ENCODE data around the gene CNGA1.

CNGA1 gene

GRCh38 chr4:48016141-48017107, at the start of gene CNGA1, which contains the start of gene NIPAL1:
Gene CNGA1 (minus strand): TSS chr4:48016681. CDS start chr4:47952689, 63,992 bp downstream.
Gene NIPAL1 (plus strand): TSS chr4:48016772. CDS start chr4:48016840, 68 bp downstream.
- no peak for DNase-seq

DNA sequence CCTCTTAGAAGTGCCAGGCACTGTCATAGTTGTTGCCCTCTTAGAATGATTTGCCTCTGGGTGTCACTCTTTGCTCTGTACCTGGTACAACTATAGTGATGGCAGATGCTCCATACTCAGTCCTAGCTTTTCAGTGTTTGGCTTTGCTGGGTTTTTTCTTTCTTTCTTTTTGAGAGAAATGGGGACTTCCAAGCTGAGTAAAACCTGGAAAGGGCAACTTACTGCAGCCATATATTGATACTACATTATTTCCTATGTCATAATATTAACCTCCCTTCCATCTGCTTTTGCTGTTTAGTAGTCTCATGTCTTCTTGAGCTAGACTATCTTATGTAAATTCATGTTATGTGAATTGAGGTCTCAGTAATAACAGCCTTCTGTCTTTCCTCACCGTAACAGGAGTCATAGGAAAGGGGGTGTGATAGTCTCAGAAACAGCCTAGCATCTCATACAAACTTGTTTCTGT, 49.1 kb upstream of the CNGA1 start:
- no peak for DNase-seq

- no peak for DNase-seq
These were observed 47.9 kb upstream of the CNGA1 start for GRCh38 chr4:48064349-48064748.

- no peak for DNase-seq
These were observed 42.4 kb upstream of the CNGA1 start for GRCh38 chr4:48058617-48059530.

DNA sequence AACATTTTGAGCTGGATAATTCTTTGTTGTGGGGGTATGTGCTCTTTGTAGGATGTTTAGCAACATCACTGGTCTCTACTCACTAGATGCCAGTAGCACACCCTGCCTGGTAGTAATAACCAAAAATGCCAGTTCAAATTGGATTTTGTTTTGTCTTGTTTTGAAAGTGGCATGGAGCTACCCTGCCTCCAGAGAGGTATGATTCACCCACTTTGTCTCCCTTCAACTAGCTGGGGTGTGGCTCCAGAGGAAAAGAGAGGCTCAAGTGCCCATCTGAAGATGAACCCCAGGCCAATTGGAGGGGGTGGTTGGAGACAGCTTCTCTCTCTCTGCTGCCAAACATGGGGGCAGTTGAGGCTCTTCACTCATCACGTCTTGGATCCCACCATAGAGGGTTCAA, 34.6 kb upstream of the CNGA1 start:
- DNase-seq: no peak

- DNase-seq: no peak
These were observed 33.0 kb upstream of the CNGA1 start for GRCh38 chr4:48049483-48049882.

GRCh38 chr4:48047896-48048295, 31.4 kb upstream of the CNGA1 start:
- no peak for DNase-seq

DNA sequence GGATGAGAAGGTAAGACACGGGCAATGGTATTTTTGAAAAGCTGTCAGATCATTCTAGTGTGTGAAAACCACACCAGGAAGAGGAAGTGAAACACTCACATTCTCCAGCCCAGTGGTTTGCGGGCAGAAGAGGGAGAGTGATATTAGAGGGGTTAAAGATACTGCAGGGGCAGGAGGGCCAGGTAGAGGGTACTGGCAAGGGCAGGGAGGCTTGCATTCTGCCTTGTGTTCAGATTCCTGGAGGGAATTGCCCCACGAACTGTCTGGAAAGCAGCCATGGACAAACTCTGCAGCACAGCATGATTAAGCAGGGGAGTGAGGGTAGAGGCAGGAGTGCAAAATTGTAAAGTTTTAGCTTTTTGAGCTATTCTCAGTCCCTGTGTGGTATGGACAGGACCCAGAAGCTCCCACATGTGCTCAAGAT, 31.0 kb upstream of the CNGA1 start:
- DNase-seq: peak; percentile 26

DNA sequence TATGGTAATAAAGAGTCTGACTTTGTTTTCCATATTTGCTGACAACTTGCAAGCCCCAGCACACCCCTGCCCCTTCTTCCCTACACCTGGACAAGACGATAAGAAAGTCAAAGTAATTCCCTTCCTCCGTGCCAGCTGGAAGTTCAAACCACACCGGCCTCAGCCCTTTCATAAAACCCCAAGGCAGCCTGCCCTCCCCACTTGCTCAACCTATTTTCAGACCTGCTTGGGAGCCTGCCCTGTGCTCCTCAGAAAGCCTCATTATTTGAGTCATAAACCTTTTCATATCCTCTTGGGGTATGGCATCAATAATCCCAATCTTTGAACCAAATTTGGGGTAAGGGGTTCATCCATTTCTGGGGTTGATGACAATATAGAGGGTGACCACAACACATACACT, 29.6 kb upstream of the CNGA1 start:
- peak; percentile 8 for DNase-seq

DNA sequence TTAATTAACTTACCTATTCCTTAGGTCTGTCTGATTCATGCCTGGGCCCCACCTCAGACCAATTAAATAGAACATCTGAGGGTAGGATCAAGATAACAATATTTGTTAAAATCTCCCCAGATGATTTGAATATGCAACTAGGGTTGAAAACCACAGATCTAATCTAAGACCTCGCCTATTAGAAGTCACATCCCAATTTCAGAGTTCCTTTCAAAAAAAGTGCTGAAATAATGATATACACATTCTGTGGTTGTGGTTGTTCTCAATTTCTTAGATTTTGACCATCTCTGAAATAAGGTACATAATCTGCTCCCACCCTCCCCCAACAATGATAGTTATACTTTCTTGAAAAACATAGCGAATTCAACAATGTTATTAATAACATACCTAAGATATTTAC, 27.8 kb upstream of the CNGA1 start:
- no peak for DNase-seq

GRCh38 chr4:48043504-48043903, 27.0 kb upstream of the CNGA1 start:
- DNase-seq: no peak

DNA sequence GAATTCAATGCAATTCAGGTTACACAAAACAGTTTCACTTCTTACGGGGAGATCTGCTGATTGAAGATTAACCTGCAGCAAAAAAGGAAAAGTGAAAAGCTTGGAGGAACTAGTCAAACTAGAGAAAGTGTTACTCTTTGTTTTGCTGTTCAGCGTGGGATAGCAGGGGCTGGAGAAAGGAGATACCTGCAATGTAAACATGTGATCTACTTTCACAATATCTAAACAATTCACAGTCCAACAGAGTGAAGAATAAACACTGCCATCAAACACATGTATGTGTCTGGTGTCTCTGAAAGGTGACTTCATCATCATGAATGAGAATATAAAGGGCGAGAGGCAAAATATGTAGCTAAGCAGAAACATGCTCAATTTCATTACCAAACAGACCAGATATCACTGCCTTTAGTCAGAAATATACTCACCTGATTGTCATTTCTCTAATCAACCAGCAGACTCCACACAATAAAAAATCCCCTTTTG, 26.5 kb upstream of the CNGA1 start:
- no peak for DNase-seq

DNA sequence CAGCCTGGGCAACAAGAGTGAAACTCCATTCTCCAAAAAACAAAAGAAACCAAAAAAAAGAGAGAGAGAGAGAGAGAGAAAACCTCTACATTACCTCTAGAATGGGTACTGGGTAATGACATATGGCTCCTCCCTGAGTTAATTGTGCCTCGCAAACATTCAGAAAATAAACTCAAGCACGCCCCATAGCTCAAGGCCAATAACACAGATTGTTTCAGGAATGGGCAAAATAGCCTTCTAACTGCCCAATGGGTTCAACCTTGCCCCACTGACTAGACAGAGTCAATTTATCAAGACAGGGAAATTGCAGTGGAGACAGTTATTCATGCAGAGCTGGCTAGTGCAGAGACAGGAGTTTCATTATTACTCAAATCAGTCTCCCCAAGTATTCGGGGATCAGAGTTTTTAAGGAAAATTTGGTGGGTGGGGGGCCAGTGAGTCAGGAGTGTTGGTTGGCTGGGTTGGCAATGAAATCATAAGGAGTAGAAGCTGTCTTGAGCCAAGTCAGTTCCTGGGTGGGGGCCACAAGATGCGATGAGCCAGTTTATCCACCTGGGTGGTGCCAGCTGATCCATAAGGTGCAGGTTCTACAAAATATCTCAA, 25.2 kb upstream of the CNGA1 start:
- no peak for DNase-seq

DNA sequence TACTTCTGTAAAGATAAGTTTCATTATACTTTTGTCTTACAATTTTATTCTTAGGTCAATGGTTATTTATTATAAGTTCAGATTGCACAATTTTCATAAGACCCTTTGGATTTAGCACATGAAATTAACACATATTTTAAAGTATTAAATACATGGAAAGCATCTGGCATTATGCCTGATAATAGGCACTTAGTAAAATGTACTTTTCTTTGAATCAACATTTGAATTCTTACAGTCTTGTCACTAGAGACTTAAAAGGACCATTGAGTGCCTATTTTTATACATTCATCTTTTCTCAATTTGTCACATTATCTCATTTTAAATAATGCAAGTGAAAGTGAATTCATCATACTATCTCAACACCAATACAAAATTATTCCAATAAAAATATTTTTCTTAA, 23.1 kb upstream of the CNGA1 start:
- DNase-seq: no peak

DNA sequence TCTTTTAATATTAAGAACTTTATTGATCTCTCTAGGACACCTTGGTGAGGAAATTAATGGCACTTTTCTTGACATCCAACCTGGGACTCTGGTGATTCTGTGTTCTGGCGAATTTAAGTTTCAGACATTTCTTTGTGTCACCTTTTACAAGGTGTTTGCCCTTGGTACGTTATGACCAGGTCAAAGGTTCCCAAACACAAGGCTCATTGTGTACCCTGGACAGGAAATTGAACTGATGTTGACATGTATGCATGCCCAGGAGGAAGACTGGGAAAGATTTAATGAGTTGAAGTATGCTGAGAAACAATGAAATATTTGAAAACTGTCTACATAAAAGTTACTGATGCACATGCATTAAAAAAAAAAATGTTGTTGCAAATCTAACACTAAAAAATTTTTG, 22.2 kb upstream of the CNGA1 start:
- no peak for DNase-seq

DNA sequence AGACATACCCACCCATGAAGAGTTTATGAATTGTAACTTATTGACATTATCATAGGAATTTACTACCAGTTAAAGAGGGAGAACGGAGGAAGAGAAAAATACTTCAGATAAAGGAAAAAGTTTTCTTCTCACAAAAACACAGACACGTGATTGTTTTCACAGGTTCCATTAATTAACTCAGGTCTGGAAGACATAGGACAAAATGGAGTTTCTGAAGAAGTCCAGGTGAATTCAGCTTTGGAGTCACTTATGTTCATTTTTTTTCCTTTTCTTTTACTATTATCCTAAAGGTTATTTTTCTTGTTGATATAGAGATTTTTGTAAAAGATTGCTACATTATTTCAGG, 20.6 kb upstream of the CNGA1 start:
- no peak for DNase-seq

DNA sequence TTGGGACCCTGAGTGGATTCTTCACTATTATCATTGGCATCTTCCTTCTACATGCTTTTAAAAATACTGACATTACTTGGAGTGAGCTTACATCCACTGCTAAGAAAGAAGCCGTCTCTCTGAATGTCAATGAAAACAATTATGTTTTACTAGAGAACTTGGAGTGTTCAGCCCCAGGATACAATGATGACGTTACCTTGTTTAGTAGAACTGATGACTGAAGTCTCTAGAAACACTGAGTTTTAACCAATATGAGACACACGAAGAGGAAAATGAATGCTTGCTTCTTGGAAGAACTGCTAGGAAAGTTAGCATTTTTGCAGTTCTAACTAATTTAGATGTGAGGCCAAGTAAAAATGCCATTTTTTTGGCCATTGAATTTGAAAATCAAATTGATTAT, 19.5 kb upstream of the CNGA1 start:
- DNase-seq: no peak

GRCh38 chr4:48033825-48034413, 17.4 kb upstream of the CNGA1 start:
- DNase-seq: no peak

DNA sequence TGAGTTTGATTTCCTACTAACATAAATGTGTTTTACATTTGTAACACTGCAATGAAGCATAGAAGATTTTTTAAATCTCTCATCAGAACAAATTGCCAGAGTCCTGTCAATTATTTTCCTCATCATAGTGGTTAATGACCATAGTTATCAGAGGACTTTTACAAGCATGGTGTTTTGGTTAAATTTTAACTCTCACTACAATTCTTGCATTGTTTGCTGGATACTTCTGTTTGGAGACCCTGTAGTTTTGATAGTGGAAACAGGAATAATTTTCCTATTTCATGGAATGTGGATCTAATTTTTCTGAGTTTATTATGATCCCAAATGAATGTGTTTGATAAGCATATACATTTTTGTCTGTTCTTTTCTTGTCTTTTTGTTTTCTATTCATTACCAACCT, 16.9 kb upstream of the CNGA1 start:
- no peak for DNase-seq

- DNase-seq: no peak
These were observed 16.2 kb upstream of the CNGA1 start for GRCh38 chr4:48032721-48033120.

GRCh38 chr4:48031802-48032525, 15.5 kb upstream of the CNGA1 start:
- DNase-seq: no peak

DNA sequence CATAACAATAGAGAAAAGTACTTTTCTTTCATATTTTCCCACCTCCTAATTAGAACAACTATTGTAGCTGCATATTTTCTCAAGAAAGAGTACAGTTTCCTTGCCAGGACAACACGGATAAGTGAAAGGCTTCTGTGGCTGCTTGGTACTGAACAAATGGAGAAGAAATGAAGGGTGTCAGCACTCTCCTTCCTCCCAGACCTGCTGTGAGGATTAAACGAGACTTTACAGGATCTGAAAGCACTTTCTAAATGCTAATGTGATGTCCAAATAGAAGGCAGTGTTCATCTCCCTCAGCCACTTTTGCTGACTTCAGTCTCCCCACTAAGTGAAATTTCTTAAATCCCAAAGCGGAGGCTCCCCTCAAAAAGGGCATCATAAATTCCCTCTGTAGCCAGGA, 14.0 kb upstream of the CNGA1 start:
- DNase-seq: no peak

All from GF-D8 (cell line).